MM.1S (cell line): ENCODE measurements around the gene KCNMA1.

ENCODE experiments used
- DNase-seq: peaks from one replicate; pipeline ENCODE4 v3.0.0-alpha.2; 2015
- H2AFZ ChIP-seq: fragments of 300-600 bp; sonication (generic); 2 replicates; pipeline ENCODE4 v1.6.0; 2016; ENCODE audit warnings: antibody characterized with exemption, low read length
- H3F3A ChIP-seq: fragments of 300-600 bp; sonication (generic); 2 replicates; pipeline ENCODE4 v1.6.1; 2016; ENCODE audit warnings: mild to moderate bottlenecking, antibody characterized with exemption, low read length, moderate library complexity, mixed read lengths; ENCODE audit not compliant: insufficient read depth
- H3K27ac ChIP-seq: fragments of 300-600 bp; sonication (generic); 2 replicates; pipeline ENCODE4 v1.5.1; 2016; ENCODE audit warnings: mild to moderate bottlenecking, low read length
- H3K27me3 ChIP-seq: fragments of 300-600 bp; sonication (generic); replicated peaks from 2 replicates; pipeline ENCODE4 v1.6.0; 2016; ENCODE audit warnings: low read length; ENCODE audit not compliant: insufficient read depth
- H3K36me3 ChIP-seq: fragments of 300-600 bp; sonication (generic); replicated peaks from 2 replicates; pipeline ENCODE4 v1.6.1; 2016; ENCODE audit warnings: mild to moderate bottlenecking, low read length, mixed read lengths; ENCODE audit not compliant: insufficient read depth
- H3K4me1 ChIP-seq: fragments of 300-600 bp; sonication (generic); 2 replicates; pipeline ENCODE4 v1.6.1; 2016; ENCODE audit warnings: low read length, mixed read lengths
- H3K4me2 ChIP-seq: fragments of 300-600 bp; sonication (generic); 2 replicates; pipeline ENCODE4 v1.6.0; 2016; ENCODE audit warnings: low read depth, low read length
- H3K4me3 ChIP-seq: fragments of 300-600 bp; sonication (generic); 2 replicates; pipeline ENCODE4 v1.5.1; 2016; ENCODE audit warnings: low read length, mixed read lengths
- H3K79me2 ChIP-seq: fragments of 300-600 bp; sonication (generic); 2 replicates; pipeline ENCODE4 v1.6.1; 2016; ENCODE audit warnings: mixed run types, low read length, mixed read lengths
- H3K9ac ChIP-seq: fragments of 300-600 bp; sonication (generic); 2 replicates; pipeline ENCODE4 v1.6.1; 2016; ENCODE audit warnings: low read length, mixed read lengths
- H3K9me2 ChIP-seq: fragments of 300-600 bp; sonication (generic); replicated peaks from 2 replicates; pipeline ENCODE4 v1.6.1; 2016; ENCODE audit warnings: mild to moderate bottlenecking, low read length, mixed read lengths; ENCODE audit not compliant: insufficient read depth
- H3K9me3 ChIP-seq: fragments of 300-600 bp; sonication (generic); replicated peaks from 2 replicates; pipeline ENCODE4 v1.6.1; 2016; ENCODE audit warnings: mild to moderate bottlenecking, low read length, mixed read lengths; ENCODE audit not compliant: insufficient read depth
- H4K20me1 ChIP-seq: fragments of 300-600 bp; sonication (generic); 2 replicates; pipeline ENCODE4 v1.6.1; 2016; ENCODE audit warnings: mild to moderate bottlenecking, low read length, moderate library complexity, mixed read lengths; ENCODE audit not compliant: insufficient read depth
- EZH2 ChIP-seq: fragments of 300-600 bp; sonication (generic); optimal IDR thresholded peaks from 2 replicates; pipeline ENCODE3; 2017; ENCODE audit warnings: low read depth, mild to moderate bottlenecking, antibody characterized with exemption, low read length, mixed read lengths
- EZH2phosphoT487 ChIP-seq: fragments of 300-600 bp; sonication (generic); IDR thresholded peaks from 2 replicates; pipeline ENCODE4 v1.6.1; 2018; ENCODE audit warnings: antibody characterized with exemption, low read length
- TF ChIP-seq, protein P1 (sequence below): fragments of 300-600 bp; sonication (generic); IDR thresholded peaks from 2 replicates; pipeline ENCODE4 v1.5.1; 2016; ENCODE audit warnings: antibody characterized with exemption, low read length, mixed read lengths

Gene KCNMA1

DNA sequence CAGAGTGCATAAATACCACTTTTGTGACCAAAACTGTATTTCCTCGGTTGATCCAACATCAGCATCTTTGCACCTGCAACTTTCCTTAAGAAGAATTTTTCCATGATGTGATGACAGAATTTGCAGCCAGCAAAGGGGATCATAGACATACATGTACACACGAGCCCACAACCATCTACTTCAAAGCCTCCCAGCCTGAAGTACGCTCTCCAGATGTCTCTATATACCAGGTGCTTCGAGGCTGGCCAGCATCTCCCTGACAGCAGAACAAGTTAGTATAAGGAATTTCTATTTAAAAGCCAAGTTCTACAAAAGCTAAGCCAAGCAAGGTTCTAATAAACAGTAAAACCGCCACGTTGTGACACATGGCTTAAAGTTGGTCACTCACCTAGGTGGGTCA is 328.5 kb downstream of the KCNMA1 start:
- no peaks in the 10 kb centered on the region for H4K20me1 ChIP-seq
- H2AFZ ChIP-seq: no peak overlapping the region
- TF ChIP-seq EZH2phosphoT487 (no peak), EZH2 (no peak)
- TF ChIP-seq, protein P1, sequence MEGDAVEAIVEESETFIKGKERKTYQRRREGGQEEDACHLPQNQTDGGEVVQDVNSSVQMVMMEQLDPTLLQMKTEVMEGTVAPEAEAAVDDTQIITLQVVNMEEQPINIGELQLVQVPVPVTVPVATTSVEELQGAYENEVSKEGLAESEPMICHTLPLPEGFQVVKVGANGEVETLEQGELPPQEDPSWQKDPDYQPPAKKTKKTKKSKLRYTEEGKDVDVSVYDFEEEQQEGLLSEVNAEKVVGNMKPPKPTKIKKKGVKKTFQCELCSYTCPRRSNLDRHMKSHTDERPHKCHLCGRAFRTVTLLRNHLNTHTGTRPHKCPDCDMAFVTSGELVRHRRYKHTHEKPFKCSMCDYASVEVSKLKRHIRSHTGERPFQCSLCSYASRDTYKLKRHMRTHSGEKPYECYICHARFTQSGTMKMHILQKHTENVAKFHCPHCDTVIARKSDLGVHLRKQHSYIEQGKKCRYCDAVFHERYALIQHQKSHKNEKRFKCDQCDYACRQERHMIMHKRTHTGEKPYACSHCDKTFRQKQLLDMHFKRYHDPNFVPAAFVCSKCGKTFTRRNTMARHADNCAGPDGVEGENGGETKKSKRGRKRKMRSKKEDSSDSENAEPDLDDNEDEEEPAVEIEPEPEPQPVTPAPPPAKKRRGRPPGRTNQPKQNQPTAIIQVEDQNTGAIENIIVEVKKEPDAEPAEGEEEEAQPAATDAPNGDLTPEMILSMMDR: no peak
- H3K9me3 ChIP-seq: no peaks in the 10 kb centered on the region
- no peak overlapping the region for H3K4me2 ChIP-seq
- no peaks in the 10 kb centered on the region for H3K36me3 ChIP-seq
- no peaks in the 10 kb centered on the region for H3K4me1 ChIP-seq
- no peaks in the 10 kb centered on the region for H3F3A ChIP-seq
- no peak overlapping the region for H3K27ac ChIP-seq
- H3K79me2 ChIP-seq: no peaks in the 10 kb centered on the region
- no peak overlapping the region for H3K4me3 ChIP-seq
- DNase-seq: no peak
- no peaks in the 10 kb centered on the region for H3K9me2 ChIP-seq
- H3K27me3 ChIP-seq: no peaks in the 10 kb centered on the region
- H3K9ac ChIP-seq: no peak overlapping the region

DNA sequence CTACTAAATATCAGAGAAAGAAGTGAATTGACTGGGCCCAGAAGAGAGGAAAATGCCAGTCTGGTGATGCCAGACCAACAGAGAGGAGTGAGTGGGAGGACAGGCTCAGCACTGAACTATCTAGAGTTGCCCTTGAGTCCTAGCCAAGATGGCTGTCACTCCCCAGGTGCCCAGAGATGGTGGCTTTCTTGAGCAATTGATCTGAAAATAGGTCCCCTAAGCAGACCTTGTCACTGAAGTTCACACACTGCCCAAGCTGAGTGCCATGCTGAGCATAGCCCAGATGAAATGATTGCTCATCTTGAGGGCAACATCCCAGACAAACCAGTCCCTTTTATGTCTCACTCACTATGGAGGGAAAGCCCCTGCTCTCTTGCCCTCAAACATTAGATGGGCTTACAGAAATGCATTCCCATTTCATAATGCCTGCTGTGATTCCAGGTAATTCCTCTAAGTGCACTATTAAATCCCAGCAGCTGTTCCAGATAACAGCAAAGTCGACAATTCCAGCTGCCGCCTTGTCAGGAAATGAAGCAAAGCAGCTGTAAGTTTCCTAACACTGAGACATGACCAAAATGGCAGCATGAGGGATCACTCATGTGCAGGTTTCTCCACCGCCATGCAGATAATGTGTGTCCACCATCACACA is 329.4 kb downstream of the KCNMA1 start:
- no peak for DNase-seq

DNA sequence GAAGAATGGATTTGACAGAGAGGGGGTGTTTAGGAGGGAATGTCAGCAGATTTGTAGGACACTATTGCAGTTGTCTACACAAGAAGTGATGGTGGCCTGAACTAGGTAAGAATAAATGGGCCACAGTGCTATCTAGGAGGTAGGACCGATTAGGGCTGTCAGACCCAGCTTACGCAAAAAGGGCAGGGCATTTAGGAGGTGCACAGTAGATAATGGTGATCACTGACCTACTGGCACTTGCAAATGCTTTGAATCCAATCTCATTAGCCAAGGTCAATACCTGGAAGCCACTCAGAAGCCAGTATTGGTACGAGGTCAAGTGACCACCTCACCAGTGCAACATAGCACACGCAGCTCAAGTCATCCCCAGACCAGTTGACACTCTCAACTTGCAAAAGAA is 330.9 kb downstream of the KCNMA1 start:
- no peaks in the 10 kb centered on the region for H3K9me2 ChIP-seq
- no peak overlapping the region for H2AFZ ChIP-seq
- H3K9me3 ChIP-seq: no peaks in the 10 kb centered on the region
- no peaks in the 10 kb centered on the region for H4K20me1 ChIP-seq
- TF ChIP-seq, protein P1: no peak
- no peak overlapping the region for H3K27ac ChIP-seq
- H3K36me3 ChIP-seq: no peaks in the 10 kb centered on the region
- no peak for DNase-seq
- no peaks in the 10 kb centered on the region for H3K27me3 ChIP-seq
- H3K4me2 ChIP-seq: no peak overlapping the region
- H3K4me1 ChIP-seq: no peaks in the 10 kb centered on the region
- no peak overlapping the region for H3K9ac ChIP-seq
- H3K79me2 ChIP-seq: no peaks in the 10 kb centered on the region
- H3F3A ChIP-seq: no peaks in the 10 kb centered on the region
- no peak overlapping the region for H3K4me3 ChIP-seq

More for the DNA sequence above, 329.4 kb downstream of the KCNMA1 start:
- H3K27me3 ChIP-seq: no peaks in the 10 kb centered on the region
- H3K79me2 ChIP-seq: no peaks in the 10 kb centered on the region
- no peaks in the 10 kb centered on the region for H3K36me3 ChIP-seq
- H4K20me1 ChIP-seq: no peaks in the 10 kb centered on the region
- H3K9me3 ChIP-seq: no peaks in the 10 kb centered on the region
- H3K4me3 ChIP-seq: no peak overlapping the region
- H3K4me1 ChIP-seq: no peaks in the 10 kb centered on the region
- H3F3A ChIP-seq: no peaks in the 10 kb centered on the region
- no peak overlapping the region for H3K9ac ChIP-seq
- no peak overlapping the region for H3K4me2 ChIP-seq
- no peak overlapping the region for H2AFZ ChIP-seq
- no peak for TF ChIP-seq EZH2
- no peak for TF ChIP-seq EZH2phosphoT487
- no peaks in the 10 kb centered on the region for H3K9me2 ChIP-seq
- no peak overlapping the region for H3K27ac ChIP-seq
